ENCODE results near the gene TSPOAP1.

DNA sequence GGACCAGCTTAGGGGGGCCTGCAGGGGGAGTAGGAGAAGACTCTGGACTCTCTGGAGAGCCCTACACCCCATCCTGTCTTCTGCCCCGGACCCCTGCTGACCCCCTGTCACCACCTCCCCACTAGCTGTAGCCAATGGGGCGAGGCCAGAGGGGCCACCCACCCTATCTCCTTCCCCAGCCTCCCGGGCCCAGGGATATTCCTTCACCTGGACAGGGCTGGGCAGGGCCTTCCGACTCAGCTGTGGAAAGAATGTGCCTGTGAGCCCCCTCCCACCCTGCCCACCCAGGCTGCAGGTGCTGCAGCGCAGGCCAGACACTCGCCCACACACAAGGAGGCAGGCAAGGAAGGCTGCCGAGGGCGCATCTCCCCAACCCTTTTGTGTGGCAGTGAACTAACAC is 23.0 kb downstream of the TSPOAP1 start:
- TF ChIP-seq, protein P1, sequence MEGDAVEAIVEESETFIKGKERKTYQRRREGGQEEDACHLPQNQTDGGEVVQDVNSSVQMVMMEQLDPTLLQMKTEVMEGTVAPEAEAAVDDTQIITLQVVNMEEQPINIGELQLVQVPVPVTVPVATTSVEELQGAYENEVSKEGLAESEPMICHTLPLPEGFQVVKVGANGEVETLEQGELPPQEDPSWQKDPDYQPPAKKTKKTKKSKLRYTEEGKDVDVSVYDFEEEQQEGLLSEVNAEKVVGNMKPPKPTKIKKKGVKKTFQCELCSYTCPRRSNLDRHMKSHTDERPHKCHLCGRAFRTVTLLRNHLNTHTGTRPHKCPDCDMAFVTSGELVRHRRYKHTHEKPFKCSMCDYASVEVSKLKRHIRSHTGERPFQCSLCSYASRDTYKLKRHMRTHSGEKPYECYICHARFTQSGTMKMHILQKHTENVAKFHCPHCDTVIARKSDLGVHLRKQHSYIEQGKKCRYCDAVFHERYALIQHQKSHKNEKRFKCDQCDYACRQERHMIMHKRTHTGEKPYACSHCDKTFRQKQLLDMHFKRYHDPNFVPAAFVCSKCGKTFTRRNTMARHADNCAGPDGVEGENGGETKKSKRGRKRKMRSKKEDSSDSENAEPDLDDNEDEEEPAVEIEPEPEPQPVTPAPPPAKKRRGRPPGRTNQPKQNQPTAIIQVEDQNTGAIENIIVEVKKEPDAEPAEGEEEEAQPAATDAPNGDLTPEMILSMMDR (IDR thresholded peaks at IDR 0.05; ENCODE audit: insufficient read depth, low read length, poor library complexity, severe bottlenecking): no peak
- no peak for TF ChIP-seq EZH2phosphoT487 (conservative IDR thresholded peaks at IDR 0.05; ENCODE audit: low read length)
